Memory B cell (primary cell): ENCODE results near the gene DES.

Experiments
- ATAC-seq: fragments of 150-1000 bp; cut with Tn5 transposase; 2 replicates; pipeline ENCODE4 v1.10.0; 2021; ENCODE audit warnings: low read depth, mild to moderate bottlenecking, moderate library complexity
- DNase-seq, 2 donors: peaks; one replicate each; pipeline ENCODE4 v3.0.0; 2022; ENCODE audit warnings: low spot score in 2 of 2
- H3K27ac Mint-ChIP-seq: one replicate; pipeline ENCODE4 v1.8.0; 2022; ENCODE audit warnings: mild to moderate bottlenecking, moderate library complexity, mixed read lengths
- H3K27me3 Mint-ChIP-seq: one replicate; pipeline ENCODE4 v1.8.0; 2022; ENCODE audit warnings: mixed read lengths
- H3K36me3 Mint-ChIP-seq: one replicate; pipeline ENCODE4 v1.8.0; 2022; ENCODE audit warnings: mild to moderate bottlenecking, mixed read lengths
- H3K4me1 Mint-ChIP-seq: one replicate; pipeline ENCODE4 v1.8.0; 2022; ENCODE audit warnings: mixed read lengths
- H3K4me3 Mint-ChIP-seq: one replicate; pipeline ENCODE4 v1.8.0; 2022; ENCODE audit warnings: mild to moderate bottlenecking, moderate library complexity, mixed read lengths
- H3K9me3 Mint-ChIP-seq: one replicate; pipeline ENCODE4 v1.8.0; 2022; ENCODE audit warnings: mixed read lengths

Gene DES

DNA sequence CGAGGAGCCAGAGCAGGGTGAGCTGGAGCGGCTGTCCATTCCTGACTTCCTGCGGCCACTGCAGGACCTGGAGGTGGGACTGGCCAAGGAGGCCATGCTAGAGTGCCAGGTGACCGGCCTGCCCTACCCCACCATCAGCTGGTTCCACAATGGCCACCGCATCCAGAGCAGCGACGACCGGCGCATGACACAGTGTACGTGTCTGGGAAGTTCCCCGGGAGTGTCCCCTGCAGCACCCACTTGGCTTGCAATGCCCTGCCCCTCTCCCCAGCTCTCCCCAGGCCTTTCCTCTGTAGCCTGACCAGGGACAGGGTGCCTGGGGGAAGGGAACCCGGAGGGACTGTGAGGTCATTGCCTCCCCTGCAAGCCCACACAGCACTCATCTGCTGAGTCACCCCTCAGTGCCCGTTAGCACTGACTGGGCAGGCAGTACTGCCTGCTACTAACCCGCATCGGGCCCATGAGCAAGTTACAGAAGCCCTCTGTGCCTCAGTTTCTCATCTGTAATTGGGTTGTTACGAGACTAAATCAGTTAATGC, 51.1 kb downstream of the DES start:
- no peaks in the 10 kb centered on the region for H3K36me3 Mint-ChIP-seq
- no peaks in the 10 kb centered on the region for H3K9me3 Mint-ChIP-seq
- DNase-seq = no peak
- H3K27me3 Mint-ChIP-seq = peaks cover 21% of the 10 kb centered on the region
- no peak overlapping the region for H3K4me3 Mint-ChIP-seq
- no peak for ATAC-seq
- no peak overlapping the region for H3K27ac Mint-ChIP-seq
- no peaks in the 10 kb centered on the region for H3K4me1 Mint-ChIP-seq

GRCh38 chr2:219470429-219470828, 52.3 kb downstream of the DES start:
- Mint-ChIP-seq H3K27me3 (peaks cover 24% of the 10 kb centered on the region), H3K4me3 (no peak overlapping the region), H3K27ac (no peak overlapping the region), H3K9me3 (no peaks in the 10 kb centered on the region), H3K36me3 (no peaks in the 10 kb centered on the region), H3K4me1 (no peaks in the 10 kb centered on the region)
- DNase-seq (no peak), ATAC-seq (no peak)

DNA sequence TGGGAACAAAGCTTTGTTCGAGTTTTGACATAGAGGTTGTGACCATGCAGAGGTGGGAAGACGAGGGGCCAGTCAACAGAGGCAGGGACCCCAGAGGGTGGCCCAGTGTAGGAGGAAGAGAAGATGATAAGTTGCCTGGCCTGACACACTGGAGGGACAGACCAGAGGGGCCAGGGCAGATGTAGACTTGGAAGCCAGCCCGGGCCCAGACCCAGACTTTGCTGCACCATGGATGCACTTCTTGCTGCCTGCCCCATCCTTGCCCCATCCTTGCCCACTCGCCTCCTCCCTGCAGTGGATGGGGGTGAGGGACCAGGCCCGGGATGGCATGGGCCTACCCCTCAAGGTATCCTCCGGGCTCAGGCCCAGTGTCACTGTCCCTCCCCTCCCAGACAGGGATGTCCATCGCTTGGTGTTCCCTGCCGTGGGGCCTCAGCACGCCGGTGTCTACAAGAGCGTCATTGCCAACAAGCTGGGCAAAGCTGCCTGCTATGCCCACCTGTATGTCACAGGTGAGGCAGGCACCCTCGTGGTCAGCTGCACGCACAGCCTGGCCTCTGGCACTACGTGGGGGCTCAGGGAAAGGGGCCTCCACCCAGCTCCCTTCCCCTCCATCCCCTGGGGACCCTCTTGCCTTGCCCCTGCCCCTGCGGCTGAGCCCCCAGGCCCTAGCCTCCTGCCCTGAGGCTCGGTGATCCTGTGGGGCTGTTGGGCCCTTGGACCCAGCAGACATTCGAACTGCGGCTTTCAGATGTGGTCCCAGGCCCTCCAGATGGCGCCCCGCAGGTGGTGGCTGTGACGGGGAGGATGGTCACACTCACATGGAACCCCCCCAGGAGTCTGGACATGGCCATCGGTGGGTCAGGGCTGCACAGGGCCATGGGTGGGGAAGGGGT, 53.5 kb downstream of the DES start:
- Mint-ChIP-seq H3K9me3 (no peaks in the 10 kb centered on the region), H3K27ac (no peak overlapping the region), H3K4me3 (no peak overlapping the region), H3K36me3 (no peaks in the 10 kb centered on the region), H3K4me1 (peaks cover 4% of the 10 kb centered on the region), H3K27me3 (peaks cover 28% of the 10 kb centered on the region)
- ATAC-seq (no peak), DNase-seq (no peak)

DNA sequence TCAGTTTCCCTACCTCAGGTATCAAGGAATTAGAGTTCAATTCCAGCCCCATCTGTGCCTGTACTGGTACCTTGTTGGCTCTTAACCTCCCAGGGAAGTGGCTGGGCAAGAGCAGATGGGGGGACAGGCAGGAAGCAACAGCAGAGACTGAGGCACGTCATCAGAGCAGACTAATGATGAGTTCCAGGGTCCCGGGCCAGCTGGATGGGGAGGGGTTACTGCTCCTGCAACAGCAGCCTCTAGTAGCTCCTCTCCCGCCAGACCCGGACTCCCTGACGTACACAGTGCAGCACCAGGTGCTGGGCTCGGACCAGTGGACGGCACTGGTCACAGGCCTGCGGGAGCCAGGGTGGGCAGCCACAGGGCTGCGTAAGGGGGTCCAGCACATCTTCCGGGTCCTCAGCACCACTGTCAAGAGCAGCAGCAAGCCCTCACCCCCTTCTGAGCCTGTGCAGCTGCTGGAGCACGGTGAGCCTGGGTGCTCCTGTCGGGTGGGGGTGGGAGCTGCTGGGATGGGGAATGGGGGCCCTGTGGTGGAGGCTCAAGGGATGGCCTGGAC, 54.5 kb downstream of the DES start:
- H3K4me3 Mint-ChIP-seq = no peak overlapping the region
- no peak for ATAC-seq
- no peak for DNase-seq
- H3K4me1 Mint-ChIP-seq = peaks cover 4% of the 10 kb centered on the region
- no peaks in the 10 kb centered on the region for H3K9me3 Mint-ChIP-seq
- peaks cover 31% of the 10 kb centered on the region for H3K27me3 Mint-ChIP-seq
- no peak overlapping the region for H3K27ac Mint-ChIP-seq
- H3K36me3 Mint-ChIP-seq = no peaks in the 10 kb centered on the region

DNA sequence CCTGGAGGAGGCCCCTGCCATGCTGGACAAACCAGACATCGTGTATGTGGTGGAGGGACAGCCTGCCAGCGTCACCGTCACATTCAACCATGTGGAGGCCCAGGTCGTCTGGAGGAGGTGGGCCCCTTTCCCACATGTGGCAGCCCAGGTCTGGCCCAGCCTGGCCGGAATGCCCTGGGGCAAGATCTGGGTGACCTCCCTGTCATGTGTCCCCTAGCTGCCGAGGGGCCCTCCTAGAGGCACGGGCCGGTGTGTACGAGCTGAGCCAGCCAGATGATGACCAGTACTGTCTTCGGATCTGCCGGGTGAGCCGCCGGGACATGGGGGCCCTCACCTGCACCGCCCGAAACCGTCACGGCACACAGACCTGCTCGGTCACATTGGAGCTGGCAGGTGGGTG, 55.3 kb downstream of the DES start:
- peaks cover 4% of the 10 kb centered on the region for H3K4me1 Mint-ChIP-seq

GRCh38 chr2:219474285-219475060, 56.3 kb downstream of the DES start:
- DNase-seq (no peak), ATAC-seq (no peak)
- H3K27me3 Mint-ChIP-seq = peaks cover 31% of the 10 kb centered on the region
- no peaks in the 10 kb centered on the region for H3K9me3 Mint-ChIP-seq
- H3K27ac Mint-ChIP-seq = no peak overlapping the region
- H3K4me1 Mint-ChIP-seq = peaks cover 4% of the 10 kb centered on the region
- H3K36me3 Mint-ChIP-seq = no peaks in the 10 kb centered on the region
- H3K4me3 Mint-ChIP-seq = no peak overlapping the region

More for the DNA sequence above, 55.3 kb downstream of the DES start:
- H3K36me3 Mint-ChIP-seq = no peaks in the 10 kb centered on the region
- no peak overlapping the region for H3K27ac Mint-ChIP-seq
- peaks cover 31% of the 10 kb centered on the region for H3K27me3 Mint-ChIP-seq
- H3K4me3 Mint-ChIP-seq = no peak overlapping the region
- H3K9me3 Mint-ChIP-seq = no peaks in the 10 kb centered on the region
- DNase-seq (no peak), ATAC-seq (no peak)

DNA sequence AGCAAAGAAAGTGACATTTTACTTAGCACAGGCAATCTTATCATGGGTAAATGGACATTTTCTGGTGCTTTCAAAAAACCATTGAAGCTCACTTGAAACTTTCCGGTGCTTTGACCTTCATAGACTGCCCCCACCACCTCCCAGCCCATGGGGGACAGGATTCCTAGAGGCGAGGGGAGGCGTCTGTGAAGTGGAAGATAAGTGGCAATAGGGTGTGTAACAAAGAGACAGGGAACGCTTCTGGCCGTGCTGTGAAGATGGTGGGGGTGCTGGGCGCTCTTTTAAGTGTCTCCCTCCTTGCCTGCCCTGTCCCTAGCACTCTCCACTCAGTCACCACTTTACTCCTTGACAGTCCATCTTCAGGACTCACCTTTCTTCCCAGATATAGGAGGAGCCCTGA, 57.1 kb downstream of the DES start:
- no peaks in the 10 kb centered on the region for H3K9me3 Mint-ChIP-seq
- no peak overlapping the region for H3K27ac Mint-ChIP-seq
- DNase-seq (no peak), ATAC-seq (no peak)
- no peaks in the 10 kb centered on the region for H3K36me3 Mint-ChIP-seq
- H3K4me1 Mint-ChIP-seq = peaks cover 4% of the 10 kb centered on the region
- H3K4me3 Mint-ChIP-seq = no peak overlapping the region
- H3K27me3 Mint-ChIP-seq = peaks cover 31% of the 10 kb centered on the region

- H3K4me3 Mint-ChIP-seq = peak overlapping the region; percentile 11
- ATAC-seq = peak; percentile 53
- peak in 1 of 2 donors; percentile 34 for DNase-seq
- H3K36me3 Mint-ChIP-seq = no peaks in the 10 kb centered on the region
- no peak overlapping the region for H3K27ac Mint-ChIP-seq
- peaks cover 4% of the 10 kb centered on the region for H3K4me1 Mint-ChIP-seq
- peaks cover 32% of the 10 kb centered on the region for H3K27me3 Mint-ChIP-seq
- no peaks in the 10 kb centered on the region for H3K9me3 Mint-ChIP-seq
Observed at GRCh38 chr2:219475697-219476651, 57.8 kb downstream of the DES start.
